HCT116 (cell line): ENCODE measurements around the gene KIF13A. TPM values are rescaled to one million over a fixed set of nuclear protein-coding genes. Genes with fewer than 3 reads are reported as not detected.

Experiments used
- ATAC-seq: fragments of 200-7000 bp; cut with Tn5 transposase; 2 replicates; pipeline ENCODE4 v1.9.1; 2020; ENCODE audit warnings: mild to moderate bottlenecking, moderate library complexity
- BruUV-seq: library from RNA; stranded (reverse); fragments of 400-500 nt; replicated peaks from 2 replicates; lab custom pipeline; 2021; lab: Mats Ljungman, UMichigan
- CTCF ChIA-PET: fragments of 300-600 bp; sonication (Branson Sonifier 250); formaldehyde crosslinking; loops from one replicate; lab custom pipeline; 2021; ENCODE audit warnings: antibody characterized with exemption; lab: Charles Lee
- POLR2A ChIA-PET: fragments of 300-600, 350-600 bp; sonication (Branson Sonifier 250); formaldehyde crosslinking; loops from one replicate; lab custom pipeline; 2021; ENCODE audit warnings: antibody characterized with exemption; lab: Charles Lee
- RAD21 ChIA-PET, 2 experiments: fragments of 300-600 bp; sonication (Branson Sonifier 250); formaldehyde crosslinking; loops; one replicate each; lab custom pipeline; 2023; ENCODE audit warnings: low total read pairs in 2 of 2; ENCODE audit not compliant: uncharacterized antibody in 2 of 2, unreplicated experiment in 2 of 2, low non-redundant PET in 1 of 2; lab: Charles Lee
- DNase-seq: peaks from one replicate; pipeline ENCODE4 v3.0.0-alpha.2; 2010; ENCODE audit warnings: low read depth, low spot score
- H2AFZ ChIP-seq: fragments of 200-600 bp; shearing (Covaris generic), sonication (generic); 2 replicates; pipeline ENCODE4 v1.6.1; 2017; ENCODE audit warnings: low read depth, mixed run types, mixed read lengths, antibody characterized with exemption, low read length; ENCODE audit not compliant: poor library complexity, severe bottlenecking
- H3K27ac ChIP-seq: 2 replicates; pipeline ENCODE4 v1.5.1; 2012; ENCODE audit warnings: low read depth, low read length
- H3K27me3 ChIP-seq: fragments of 200-600 bp; sonication (generic); 2 replicates; pipeline ENCODE4 v1.6.1; 2016; ENCODE audit warnings: mixed run types, low read length, mixed read lengths; ENCODE audit not compliant: insufficient read depth
- H3K36me3 ChIP-seq, 2 experiments: fragments of 200-500 bp in 1 of 2; fragments of 200-600 bp in 1 of 2; sonication (Bioruptor generic) in 1 of 2; sonication (generic) in 1 of 2; 2 replicates each; pipeline versions ENCODE4 v1.5.1 to v1.6.1; 2014 to 2016; ENCODE audit warnings: low read length in 2 of 2, inconsistent platforms in 1 of 2, mixed read lengths in 1 of 2, mixed run types in 1 of 2; ENCODE audit not compliant: insufficient read depth in 2 of 2, control insufficient read depth in 1 of 2
- H3K4me1 ChIP-seq, 2 experiments: fragments of 200-600 bp in 1 of 2; sonication (generic) in 1 of 2; 2 replicates each; pipeline versions ENCODE4 v1.5.1 to v1.6.1; 2012 to 2017; ENCODE audit warnings: low read length in 2 of 2, inconsistent platforms in 1 of 2, mild to moderate bottlenecking in 1 of 2, mixed read lengths in 1 of 2, mixed run types in 1 of 2, moderate library complexity in 1 of 2; ENCODE audit not compliant: insufficient read depth in 2 of 2, control insufficient read depth in 1 of 2
- H3K4me2 ChIP-seq: fragments of 200-600 bp; sonication (generic); 2 replicates; pipeline ENCODE4 v1.6.1; 2017; ENCODE audit warnings: mixed run types, low read length, mixed read lengths
- H3K4me3 ChIP-seq, 2 experiments: fragments of 200-600 bp in 1 of 2; sonication (generic) in 1 of 2; replicated peaks in 1 of 2; 2 replicates each; pipeline ENCODE4 v1.5.1; 2011 to 2016; ENCODE audit warnings: low read length in 2 of 2, control low read depth in 1 of 2, low read depth in 1 of 2, mild to moderate bottlenecking in 1 of 2, mixed read lengths in 1 of 2, mixed run types in 1 of 2
- H3K79me2 ChIP-seq: fragments of 200-600 bp; sonication (generic); 2 replicates; pipeline ENCODE4 v1.6.1; 2017; ENCODE audit warnings: mild to moderate bottlenecking, mixed run types, low read length, moderate library complexity, mixed read lengths; ENCODE audit not compliant: insufficient read depth
- H3K9ac ChIP-seq: fragments of 200-600 bp; sonication (generic); 2 replicates; pipeline ENCODE4 v1.6.1; 2016; ENCODE audit warnings: low read length, mixed read lengths
- H3K9me2 ChIP-seq: fragments of 200-600 bp; sonication (generic), shearing (Covaris generic); 2 replicates; pipeline ENCODE4 v1.6.1; 2017; ENCODE audit warnings: mixed run types, mild to moderate bottlenecking, moderate library complexity; ENCODE audit not compliant: insufficient read depth
- H3K9me3 ChIP-seq, 2 experiments: fragments of 200-500 bp in 1 of 2; fragments of 200-600 bp in 1 of 2; sonication (Bioruptor generic) in 1 of 2; sonication (generic) in 1 of 2; 2 replicates each; pipeline ENCODE4 v1.6.1; 2014 to 2017; ENCODE audit warnings: low read length in 2 of 2, mixed read lengths in 2 of 2, inconsistent platforms in 1 of 2, low read depth in 1 of 2, mild to moderate bottlenecking in 1 of 2, mixed run types in 1 of 2, moderate library complexity in 1 of 2; ENCODE audit not compliant: control insufficient read depth in 1 of 2, insufficient read depth in 1 of 2
- H4K20me1 ChIP-seq: fragments of 200-600 bp; sonication (generic), shearing (Covaris generic); 2 replicates; pipeline ENCODE4 v1.6.1; 2017; ENCODE audit warnings: mixed run types, mild to moderate bottlenecking, moderate library complexity; ENCODE audit not compliant: insufficient read depth
- EZH2 ChIP-seq: fragments of 200-600 bp; sonication (generic); IDR thresholded peaks from 2 replicates; pipeline ENCODE4 v1.6.1; 2017; ENCODE audit warnings: antibody characterized with exemption, mixed run types
- POLR2A ChIP-seq: IDR thresholded peaks from 2 replicates; pipeline ENCODE4 v1.7.0; 2011; ENCODE audit warnings: borderline replicate concordance; ENCODE audit not compliant: insufficient read depth, insufficient read length; ENCODE audit errors: extremely low read depth
- POLR2AphosphoS5 ChIP-seq: IDR thresholded peaks from 2 replicates; pipeline ENCODE4 v1.6.1; 2011; ENCODE audit warnings: mild to moderate bottlenecking, low read depth, low read length, moderate library complexity
- SRF ChIP-seq: IDR thresholded peaks from 2 replicates; pipeline ENCODE4 v1.6.1; 2012; ENCODE audit warnings: low read depth
- TCF7L2 ChIP-seq: IDR thresholded peaks from 2 replicates; pipeline ENCODE4 v1.7.0; 2011; ENCODE audit warnings: borderline replicate concordance, inconsistent platforms; ENCODE audit not compliant: insufficient read depth, insufficient read length; ENCODE audit errors: extremely low read depth
- YY1 ChIP-seq: IDR thresholded peaks from 2 replicates; pipeline ENCODE4 v1.6.1; 2011; ENCODE audit warnings: low read length, low read depth, moderate library complexity, mild to moderate bottlenecking; ENCODE audit not compliant: insufficient replicate concordance; ENCODE audit errors: extremely low read depth
- ZNF274 ChIP-seq: fragments of 200-500 bp; sonication (Bioruptor generic); IDR thresholded peaks from 2 replicates; pipeline ENCODE4 v1.6.1; 2014; ENCODE audit warnings: mild to moderate bottlenecking, low read depth, low read length, inconsistent platforms
- intact Hi-C: fragments of 100-400 bp; cut with micrococcal nuclease; formaldehyde crosslinking; loops from 2 replicates; pipeline ENCODE4 v1.10.0; 2022
- total RNA-seq: library from RNA; stranded (reverse); gene quantifications from one replicate; pipeline ENCODE4 v1.2.1, GENCODE V29; 2021; ENCODE audit not compliant: unreplicated experiment
- TF ChIP-seq, protein P1 (sequence below): IDR thresholded peaks from 2 replicates; pipeline ENCODE4 v1.6.1; 2011; ENCODE audit warnings: mild to moderate bottlenecking, low read length, moderate library complexity; ENCODE audit not compliant: insufficient replicate concordance; ENCODE audit errors: extremely low read depth

KIF13A gene
- total RNA-seq, 1 experiment from 2014 or later = 23.1 TPM

DNA sequence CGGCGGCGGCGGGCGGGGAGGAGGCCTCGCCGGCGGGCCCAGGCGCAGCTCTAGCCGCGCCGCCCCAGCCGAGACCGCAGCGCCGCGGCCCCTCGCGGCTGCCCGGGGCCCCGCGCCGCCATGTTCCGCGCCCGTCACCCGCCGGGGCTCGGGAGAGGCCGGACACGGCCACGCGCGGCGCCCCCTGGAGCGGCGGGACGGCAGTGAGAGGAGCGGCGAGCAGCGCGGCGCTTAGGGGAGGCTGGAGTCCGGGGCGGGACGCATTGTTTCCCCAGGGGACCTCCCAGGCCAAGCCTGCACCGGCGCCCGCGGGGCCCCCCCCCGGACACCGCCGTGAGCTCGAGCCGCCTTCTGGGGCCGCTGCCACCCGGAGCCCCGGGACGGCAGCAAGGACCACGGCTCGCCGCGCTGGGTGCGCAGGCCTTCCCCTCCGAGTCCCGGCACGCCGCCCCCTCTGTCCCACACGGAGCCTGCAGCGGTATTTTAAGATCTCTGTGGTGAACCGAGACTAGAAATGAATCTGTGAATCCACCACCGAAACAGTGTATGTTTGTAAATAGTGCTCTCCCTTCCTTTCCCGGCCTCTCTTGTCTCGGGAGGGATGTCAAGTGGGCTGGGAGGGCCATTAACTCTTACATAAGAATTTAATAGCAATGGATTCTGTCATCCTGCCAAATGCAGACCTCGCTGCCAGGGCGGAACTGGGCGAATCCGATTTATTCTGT, 424 bp upstream of the KIF13A start (continued):
- TF ChIP-seq, protein P1, sequence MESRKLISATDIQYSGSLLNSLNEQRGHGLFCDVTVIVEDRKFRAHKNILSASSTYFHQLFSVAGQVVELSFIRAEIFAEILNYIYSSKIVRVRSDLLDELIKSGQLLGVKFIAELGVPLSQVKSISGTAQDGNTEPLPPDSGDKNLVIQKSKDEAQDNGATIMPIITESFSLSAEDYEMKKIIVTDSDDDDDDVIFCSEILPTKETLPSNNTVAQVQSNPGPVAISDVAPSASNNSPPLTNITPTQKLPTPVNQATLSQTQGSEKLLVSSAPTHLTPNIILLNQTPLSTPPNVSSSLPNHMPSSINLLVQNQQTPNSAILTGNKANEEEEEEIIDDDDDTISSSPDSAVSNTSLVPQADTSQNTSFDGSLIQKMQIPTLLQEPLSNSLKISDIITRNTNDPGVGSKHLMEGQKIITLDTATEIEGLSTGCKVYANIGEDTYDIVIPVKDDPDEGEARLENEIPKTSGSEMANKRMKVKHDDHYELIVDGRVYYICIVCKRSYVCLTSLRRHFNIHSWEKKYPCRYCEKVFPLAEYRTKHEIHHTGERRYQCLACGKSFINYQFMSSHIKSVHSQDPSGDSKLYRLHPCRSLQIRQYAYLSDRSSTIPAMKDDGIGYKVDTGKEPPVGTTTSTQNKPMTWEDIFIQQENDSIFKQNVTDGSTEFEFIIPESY = no peak
- TF ChIP-seq, all 23 proteins: peak for 5

DNA sequence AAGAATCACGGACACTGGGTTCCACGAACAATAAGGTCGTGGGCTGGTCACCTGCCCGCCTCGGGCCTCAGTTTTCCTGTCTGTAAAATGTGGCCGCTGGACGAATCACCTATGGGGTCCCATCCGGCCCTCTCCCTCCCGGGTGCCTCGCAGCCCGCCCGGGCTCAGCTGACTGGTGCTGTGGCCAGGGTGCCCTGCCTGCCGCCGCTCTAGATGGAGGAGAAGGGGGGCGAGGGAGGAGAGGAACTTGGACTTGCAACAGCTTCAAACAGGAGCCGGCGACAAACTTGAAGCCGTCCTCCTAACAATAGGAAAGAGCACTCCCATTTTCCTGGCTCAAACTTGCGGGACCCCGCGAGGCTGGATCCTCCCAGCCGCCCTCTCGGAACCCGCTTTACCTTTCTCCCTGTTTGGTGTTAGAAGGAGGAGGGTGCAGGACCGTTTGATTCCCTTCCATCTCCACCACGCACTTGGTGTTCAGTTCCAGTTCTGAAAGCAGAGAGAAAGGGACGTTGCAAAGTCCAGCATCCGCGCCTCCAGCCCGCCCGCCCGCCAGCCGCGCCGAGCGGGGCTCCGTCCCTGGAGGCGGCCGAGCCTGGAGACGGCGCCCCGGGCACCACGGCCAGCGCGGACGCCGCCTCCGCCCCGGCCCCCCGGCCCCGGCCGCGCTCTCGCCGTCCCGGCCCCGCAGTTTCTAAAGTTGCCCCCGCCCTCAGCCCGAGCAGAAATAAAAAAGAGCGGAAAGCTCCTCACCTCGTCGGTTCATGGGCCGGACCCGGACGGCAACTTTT, 584 bp downstream of the KIF13A start:
- Histone ChIP-seq H3K9me2 (no peaks in the 10 kb centered on the region), H3K4me1 (peaks cover 8 to 28% of the 10 kb centered on the region in 2 experiments), H3K36me3 (no peaks in the 10 kb centered on the region), H2AFZ (no peak overlapping the region), H3K27me3 (no peaks in the 10 kb centered on the region), H3K4me3 (peak overlapping the region; percentile 64 to 70), H4K20me1 (no peaks in the 10 kb centered on the region), H3K27ac (peak overlapping the region; percentile 86), H3K9me3 (no peaks in the 10 kb centered on the region)
- BruUV-seq = no TSS peak
- intact Hi-C loops = loop anchor here (5.0 kb wide), 1 partner anchor 120 kb away; no protein-coding TSS in a partner anchor
- POLR2A ChIA-PET = no interaction called here
- ATAC-seq = peak; percentile 52
- RAD21 ChIA-PET = no interaction called here
- TF ChIP-seq POLR2A (peak; percentile 5), YY1 (no peak), TCF7L2 (no peak), POLR2AphosphoS5 (no peak), SRF (no peak), EZH2 (no peak), ZNF274 (no peak)
- TF ChIP-seq, all 23 proteins: peak for 1
- CTCF ChIA-PET = interaction anchor here (0.6 kb wide), 1 partner anchor 277 kb away, joined by 3 read pairs; the partner anchor contains the start of gene DEK
- DNase-seq = no peak
- Histone ChIP-seq H3K79me2 (peaks cover 14% of the 10 kb centered on the region; the same call in 1 of the 2 replicates), H3K9ac (peak overlapping the region; percentile 54), H3K4me2 (peak overlapping the region; percentile 75)
